Activated gamma-delta T cell treated with anti-CD3 and anti-CD28 coated beads, Interleukin-2, amount 50 U/mL, for 16 hours (primary cell): ENCODE data around the gene LARP7.
"Not testable (repeated sequence)": the region's sequence is repeated elsewhere in the genome, so short reads cannot be mapped to it uniquely, and the experiment has no call there.

Experiments
- DNase-seq: peaks from one replicate; pipeline ENCODE4 v3.0.0-alpha.2; 2020; ENCODE audit warnings: low read depth

The LARP7 gene

DNA sequence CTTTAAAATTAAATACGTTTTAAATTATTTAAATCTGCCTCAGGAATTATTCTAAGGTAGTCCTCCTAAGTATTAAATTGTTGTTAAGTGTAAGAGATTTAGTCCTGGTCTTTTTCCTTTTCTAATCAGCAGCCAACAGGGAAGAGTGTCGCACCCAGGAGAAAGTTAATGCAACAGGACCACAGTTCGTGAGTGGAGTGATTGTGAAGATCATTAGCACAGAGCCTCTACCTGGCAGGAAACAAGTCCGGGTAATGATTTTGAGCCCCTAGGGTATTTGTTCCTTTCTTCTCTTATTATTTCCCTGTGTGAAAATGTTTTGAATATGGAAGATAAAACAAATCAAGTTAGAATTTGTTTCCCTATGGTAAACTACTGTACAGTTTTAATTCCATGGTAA is 13.4 kb downstream of the LARP7 start:
- no peak for DNase-seq

DNA sequence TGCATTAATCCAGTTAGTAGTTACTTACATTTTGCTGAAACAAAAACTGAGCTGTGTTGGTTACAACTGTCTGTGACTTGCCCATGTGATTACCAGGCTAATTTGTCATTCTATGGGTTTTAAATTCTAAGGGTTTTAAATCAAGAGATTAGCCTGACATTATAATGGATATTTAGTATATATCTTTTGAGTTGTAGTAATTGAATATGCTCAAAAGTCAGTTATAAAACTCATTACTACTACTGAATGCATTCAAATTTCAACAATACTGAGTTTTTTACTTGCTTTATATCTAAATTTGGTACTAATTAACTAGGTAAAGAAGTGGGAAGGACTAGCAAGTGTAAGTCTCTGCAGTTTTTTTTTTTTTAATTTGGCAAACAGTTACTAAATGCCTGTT is 14.7 kb downstream of the LARP7 start:
- no peak for DNase-seq

DNA sequence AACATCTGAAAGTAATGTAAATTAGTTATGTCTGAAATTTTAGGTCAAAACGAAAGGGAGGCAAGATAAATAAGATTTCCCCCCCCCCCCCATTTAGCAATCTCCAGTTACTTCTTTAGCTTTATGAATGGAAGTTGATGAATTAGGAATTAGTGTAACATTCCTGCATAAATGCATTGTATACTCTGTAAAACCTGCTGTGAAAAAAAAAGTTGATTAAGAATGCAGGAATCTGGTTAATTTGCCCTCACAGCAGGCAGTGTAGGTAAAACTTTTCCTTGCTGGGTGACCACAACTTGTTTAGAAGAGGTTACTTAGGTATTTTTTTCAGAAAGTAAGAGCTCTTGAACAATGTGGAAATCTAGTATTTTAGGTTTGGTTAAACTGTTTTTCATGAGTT is 15.3 kb downstream of the LARP7 start:
- no peak for DNase-seq

DNA sequence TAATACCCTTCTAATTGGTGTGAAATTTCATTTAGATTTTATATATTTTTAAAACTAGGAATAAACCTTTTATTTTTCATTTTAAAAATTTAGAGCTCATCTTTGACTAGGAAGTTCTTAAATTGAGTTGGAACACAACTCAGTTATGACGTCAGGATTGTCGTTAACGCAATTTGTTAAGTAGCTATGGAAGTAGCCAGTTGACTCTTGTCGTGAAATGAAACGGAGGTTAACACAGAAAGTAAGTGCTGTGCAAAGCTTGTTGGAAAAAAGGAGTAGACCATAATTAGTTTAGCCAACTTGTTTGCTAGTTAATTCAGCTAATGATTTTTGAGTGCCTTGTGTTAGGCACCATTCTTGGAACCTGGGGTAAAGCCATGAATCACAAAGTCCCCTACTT is 18.3 kb downstream of the LARP7 start:
- DNase-seq, result no peak

DNA sequence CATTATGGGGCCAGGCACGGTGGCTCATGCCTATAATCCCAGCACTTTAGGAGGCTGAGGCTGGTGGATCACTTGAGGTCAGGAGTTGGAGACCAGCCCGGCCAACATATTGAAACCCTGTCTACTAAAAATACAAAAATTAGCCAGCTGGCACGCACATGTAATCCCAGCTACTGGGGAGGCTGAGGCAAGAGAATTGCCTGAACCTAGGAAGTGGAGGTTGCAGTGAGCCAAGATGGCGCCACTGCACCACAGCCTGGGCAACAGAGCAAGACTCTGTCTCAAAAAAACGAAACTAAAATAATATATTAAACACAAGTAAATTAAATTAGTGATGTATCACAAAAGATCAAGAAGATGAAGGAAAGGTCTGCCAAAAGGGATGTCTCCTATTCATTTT is 19.2 kb downstream of the LARP7 start:
- DNase-seq, result not testable (repeated sequence)

DNA sequence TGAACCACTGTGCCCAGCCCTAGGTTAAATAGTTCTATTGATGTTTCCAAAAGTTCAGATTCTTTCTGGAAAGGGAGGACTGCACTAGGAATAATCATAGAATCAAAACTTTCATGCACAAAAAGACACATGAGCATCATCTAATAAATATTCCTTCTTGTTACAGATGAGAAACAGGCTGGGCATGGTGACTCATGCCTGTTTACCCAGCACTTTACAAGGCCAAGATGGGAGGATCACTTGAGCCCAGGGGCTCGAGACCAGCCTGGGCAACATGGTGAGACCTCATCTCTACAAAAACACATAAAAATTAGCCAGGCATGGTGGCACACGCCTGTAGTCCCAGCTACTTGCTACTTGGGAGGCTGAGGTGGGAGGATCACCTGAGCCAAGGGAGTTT is 27.7 kb downstream of the LARP7 start:
- DNase-seq, result no peak

DNA sequence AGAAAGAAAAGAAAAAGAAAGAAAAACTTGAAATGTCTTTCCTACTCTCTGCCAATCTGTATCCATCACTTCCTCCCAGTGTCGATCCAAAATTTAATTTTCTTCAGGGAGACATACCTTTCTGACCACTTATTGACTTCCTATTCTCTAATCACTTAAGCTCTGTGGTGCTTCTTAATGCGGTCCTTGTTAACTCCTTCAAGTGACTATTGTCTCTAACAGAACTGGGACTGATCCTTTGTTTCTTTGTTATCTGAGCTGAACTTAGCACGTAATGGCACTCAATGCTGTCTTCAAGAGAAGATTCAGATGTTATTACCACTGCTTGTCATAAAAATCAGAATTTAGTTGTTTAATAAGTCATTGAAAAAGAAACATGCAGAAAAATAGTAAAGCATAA is 31.2 kb downstream of the LARP7 start:
- no peak for DNase-seq

DNA sequence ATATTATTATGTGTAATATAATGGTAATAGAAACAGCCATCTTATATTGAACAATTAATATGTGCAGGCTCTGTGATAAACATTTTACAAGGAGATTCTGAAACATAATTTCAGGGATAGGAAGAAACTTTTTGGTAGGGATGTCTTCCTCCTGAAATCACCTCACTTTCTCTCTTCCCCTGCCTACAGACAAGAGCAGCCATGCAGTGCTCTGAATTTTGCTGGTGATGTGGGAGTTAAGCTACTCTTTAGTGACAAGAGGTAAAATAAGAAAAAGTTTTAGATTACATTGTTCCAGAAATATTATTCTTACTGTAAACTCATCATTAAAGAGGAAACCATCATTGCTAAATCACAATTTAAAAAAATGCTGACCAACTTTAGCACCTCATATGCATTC is 36.1 kb downstream of the LARP7 start:
- no peak for DNase-seq

DNA sequence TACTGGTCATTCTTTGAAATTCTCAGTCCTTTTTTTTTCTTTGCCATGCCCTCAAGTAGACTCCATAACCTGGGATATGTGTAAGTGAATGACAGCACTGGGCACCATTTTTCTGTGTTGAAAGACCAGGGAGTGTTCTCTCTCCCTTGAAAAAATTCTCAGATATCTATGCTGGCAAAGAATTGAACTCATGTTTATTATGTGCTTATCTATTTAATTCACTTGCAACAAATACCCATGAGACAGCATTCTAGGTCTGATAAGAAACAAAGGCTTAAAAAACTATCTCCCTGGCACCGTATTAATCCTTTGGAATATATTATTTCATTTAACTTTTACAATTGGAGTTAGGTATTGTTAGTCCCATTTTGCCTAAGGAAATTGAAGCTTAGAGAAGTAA is 36.7 kb downstream of the LARP7 start:
- DNase-seq, result no peak

DNA sequence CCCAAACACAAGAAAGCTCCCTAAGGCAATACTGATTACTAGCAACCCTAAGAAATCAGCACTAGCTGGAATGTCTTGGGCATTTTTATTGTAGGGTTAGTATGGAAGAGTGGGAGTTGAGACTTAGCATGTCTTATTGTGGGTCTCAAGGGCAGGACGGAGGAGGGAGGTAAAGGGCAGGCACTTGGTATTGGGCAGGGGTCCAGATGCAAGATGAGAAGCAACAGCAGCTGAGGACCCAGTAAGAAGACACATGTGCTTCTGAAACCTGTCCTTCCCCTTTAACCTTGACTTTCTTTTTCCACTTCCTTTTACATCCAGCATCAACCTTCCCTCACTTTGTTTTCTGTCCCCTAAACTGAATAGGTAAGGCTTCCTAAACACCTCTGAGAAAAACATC is 37.4 kb downstream of the LARP7 start:
- DNase-seq, result no peak

DNA sequence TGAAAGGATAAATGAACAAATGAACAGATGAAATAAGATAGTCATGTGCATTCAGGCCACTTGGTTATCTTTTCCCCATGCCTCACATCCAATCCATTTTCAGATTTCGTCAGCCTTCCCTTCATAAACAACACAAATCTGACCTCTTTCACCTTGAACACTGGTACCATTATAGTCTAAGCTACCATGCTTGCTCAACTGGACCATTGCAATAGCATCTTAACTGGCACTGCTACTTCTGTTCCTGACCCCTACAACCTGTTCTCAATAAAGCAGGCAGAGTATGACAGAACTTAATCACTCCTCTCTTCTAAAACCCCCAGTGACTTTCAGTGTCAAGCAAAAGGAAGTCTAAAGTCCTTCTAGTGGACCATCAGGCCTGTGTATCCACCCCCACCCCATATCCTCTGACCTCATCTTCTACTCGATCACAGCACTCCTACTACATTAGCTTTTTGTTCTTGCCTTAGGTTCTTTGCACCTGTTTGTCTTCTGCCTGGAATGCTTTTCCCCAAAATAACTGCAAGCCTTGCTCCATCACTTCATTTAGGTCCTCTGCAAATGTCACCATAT is 40.7 kb downstream of the LARP7 start:
- DNase-seq, result no peak

DNA sequence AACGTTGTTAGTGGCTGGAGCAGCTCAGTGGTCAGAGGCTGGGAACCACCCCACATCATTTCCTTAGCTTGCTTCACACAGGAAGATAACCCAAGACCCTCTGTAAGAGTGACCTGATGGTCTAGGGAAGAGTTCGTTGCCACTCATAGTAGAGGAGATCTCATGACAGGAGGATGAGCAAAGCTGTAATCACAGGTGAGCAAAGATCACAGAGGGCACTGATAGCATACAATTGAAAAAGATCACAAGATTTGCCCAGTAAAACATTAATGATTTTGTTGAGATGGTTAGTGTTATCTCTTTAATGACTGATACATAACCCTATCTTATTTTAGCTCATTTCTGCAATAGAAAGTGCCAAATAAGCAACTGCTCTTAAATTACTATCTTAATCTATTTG is 44.1 kb downstream of the LARP7 start:
- no peak for DNase-seq

DNA sequence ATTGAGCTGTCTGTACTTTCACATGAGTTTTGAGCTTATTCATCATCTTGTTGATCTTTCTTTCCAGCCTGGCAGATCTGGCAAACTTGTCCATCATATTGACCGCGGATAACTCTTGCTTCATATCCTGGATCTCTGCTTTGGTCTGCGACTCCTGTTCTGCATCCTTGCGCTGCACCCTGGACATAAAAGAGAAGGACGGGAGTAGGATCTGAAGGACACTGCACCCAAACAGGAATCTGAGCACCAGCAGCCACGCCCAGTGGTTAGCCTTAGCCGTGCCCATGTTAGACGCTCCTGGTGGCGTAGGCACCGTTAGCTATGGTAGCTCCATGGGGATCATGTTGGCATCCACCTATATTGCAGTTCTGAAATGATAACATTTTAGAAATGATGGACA is 56.6 kb downstream of the LARP7 start:
- no peak for DNase-seq

DNA sequence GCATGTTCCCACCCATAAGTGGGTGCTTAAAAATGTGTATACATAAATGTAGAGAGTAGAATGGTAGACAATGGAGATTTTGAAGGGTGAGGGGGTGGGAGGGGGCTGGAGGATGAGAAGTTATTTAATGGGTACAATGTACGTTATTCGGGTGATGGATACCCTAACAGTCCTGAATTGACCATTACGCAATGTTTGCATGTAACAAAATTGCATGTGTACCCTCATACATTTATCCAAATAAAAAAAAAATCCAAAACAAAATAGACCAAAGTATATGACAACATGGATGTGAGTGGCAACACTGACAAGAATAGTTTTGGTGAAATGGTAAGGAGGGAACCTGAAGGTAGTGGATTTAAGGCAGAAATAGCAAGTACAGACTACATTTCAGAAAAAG is 63.7 kb downstream of the LARP7 start:
- no peak for DNase-seq

DNA sequence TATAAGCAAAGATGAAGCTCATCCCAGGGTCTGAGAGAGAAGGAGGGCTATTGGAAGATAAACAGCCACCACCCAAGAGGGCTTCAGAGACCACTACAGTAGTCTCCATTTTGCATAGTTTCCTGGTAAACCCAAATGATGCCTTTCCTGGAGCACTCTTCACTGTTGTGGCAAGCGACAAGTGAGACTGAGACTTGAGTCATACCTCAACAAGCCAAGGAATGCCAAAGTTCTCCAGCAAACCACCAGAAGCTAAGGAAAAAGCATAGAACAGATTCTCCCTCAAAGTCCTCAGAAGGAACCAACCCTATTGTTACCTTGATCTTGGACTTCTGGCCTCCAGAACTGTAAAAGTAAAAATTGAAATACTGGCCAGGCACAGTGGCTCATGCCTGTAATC is 65.9 kb downstream of the LARP7 start:
- DNase-seq, result no peak

DNA sequence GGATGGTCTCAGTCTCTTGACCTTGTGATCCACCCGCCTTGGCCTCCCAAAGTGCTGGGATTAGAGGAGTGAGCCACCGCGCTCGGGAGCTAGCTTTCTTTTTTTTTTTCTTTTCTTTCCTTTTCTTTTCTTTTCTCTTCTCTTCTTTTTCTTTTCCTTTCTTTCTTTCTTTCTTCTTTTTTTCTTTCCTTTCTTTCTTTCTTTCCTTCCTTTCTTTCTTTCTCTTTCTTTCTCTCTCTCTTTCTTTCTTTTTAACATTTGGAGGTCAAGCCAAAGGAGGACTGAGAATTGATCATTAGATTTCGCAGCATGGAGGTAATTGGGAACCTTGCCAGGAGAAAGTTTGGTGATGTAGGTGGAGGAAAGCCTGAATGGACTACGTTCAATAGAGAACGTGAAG is 67.4 kb downstream of the LARP7 start:
- no peak for DNase-seq

DNA sequence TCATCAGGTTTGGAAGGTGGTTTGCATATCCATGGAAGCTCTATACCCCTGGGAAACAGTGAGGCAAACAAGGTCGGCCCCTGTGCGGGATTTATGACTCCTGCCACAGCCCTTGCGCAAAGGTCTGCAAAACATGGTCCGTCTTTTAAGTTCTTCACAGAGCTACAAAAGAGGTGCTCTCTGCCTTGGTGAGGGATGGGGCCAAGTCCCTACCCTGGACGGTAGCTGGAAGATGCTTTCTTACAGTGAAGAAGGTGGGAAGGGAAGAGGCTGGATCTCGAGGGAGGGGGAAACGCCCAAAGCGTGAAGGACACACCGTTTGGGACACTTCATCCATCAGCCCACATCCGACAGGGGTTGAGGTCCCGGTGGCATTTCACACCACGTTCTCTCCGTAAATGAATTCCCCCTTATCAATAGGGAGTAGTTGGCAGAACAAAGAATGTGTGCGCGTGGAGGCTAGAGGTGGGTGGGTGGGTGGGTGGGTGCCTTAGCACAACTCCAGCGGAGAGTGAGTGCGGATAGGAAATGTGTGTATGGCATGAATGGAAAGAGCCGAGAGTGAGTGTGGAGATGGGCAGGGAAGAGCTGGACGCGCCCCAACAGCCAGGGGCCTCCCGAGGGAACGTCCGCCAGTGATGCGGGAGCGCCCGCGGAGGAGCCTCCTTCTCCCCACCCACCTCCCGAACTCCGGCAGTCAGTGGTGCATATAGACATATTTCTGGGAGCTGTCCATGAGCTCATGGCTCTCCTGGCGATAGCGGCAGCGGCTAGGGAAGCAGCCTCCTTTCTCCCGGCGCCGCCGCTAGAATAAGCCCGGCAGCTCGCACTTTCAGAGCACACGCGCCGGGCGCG is 68.3 kb downstream of the LARP7 start:
- no peak for DNase-seq

DNA sequence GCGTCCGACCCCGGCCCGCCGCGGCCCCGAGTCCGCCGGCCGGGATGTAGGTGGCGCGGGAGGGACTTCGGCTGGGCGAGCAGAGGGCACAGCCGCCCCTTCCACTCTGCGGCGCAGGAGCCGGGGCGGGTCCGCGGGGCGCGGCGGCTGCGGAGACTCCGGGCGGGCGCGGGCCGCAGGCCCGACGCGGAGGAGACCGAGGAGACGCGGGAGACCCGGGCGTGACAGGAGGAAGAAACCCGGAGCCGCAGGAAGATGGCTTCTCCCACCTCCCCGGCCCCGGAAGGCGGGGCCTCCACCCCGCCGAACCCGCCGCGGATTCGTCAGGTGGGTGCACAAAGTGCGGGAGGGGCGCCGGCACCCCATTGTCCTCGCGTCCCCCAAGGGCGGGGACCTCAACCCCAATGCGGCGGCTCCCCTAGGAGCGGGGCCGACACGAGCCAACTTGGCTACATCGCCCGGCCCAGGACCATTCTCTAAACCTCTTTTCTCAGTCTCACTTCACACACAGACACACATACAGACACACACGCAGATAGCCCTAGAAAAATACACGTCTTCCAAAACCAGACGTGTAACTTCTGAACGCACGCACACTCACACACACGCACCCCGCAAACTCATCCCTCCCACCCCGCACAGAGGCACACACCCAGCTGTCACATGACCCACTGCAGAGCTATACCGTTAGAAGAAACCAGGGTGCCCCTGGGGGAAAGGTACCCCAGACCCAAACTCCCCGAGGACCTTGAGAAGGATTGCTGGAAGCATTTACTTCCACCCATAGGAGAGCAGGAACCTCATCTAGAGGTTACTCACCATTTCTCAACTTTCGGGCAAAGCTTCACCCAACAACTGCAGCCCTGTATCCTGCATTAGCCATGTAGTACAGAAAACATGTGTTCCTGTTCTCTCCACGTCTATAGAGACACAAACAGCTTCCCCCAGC is 69.2 kb downstream of the LARP7 start:
- not testable (repeated sequence) for DNase-seq

DNA sequence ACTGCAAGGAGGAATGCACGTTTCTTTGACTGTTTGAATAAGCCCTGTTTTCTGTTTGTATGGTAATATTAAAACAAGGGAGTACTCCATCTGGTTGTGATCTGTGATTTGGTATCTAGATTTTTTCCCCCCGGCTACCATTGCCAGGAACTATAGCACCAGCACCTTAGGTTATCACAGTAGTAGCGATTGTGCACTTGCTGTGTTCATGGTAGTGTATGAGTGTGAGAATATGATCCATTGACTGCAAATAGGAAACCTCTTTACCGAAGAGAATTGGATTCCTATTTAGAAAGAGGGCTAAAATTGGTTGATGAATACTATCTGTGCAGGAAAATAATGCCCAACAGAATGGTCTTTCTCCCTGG is 69.9 kb downstream of the LARP7 start:
- no peak for DNase-seq
